HepG2 (cell line): ENCODE measurements around the gene JPH4. TPM values are rescaled to one million over a fixed set of nuclear protein-coding genes. Genes with fewer than 3 reads are reported as not detected.

Source experiments
- CBX1 ChIP-seq: IDR thresholded peaks from one replicate; pipeline ENCODE4 v1.6.1; 2016; ENCODE audit warnings: antibody characterized with exemption, low read depth
- CC2D1A ChIP-seq: sonication (generic); formaldehyde crosslinking; IDR thresholded peaks from 2 replicates; pipeline ENCODE4 v1.8.1; 2023; ENCODE audit warnings: mild to moderate bottlenecking, missing genetic modification reagents
- CSRNP1 ChIP-seq: sonication (generic); formaldehyde crosslinking; IDR thresholded peaks from 2 replicates; pipeline ENCODE4 v1.8.1; 2023; ENCODE audit warnings: mild to moderate bottlenecking, missing genetic modification reagents
- FLYWCH1 ChIP-seq: sonication (generic); formaldehyde crosslinking; IDR thresholded peaks from 2 replicates; pipeline ENCODE4 v1.8.1; 2023; ENCODE audit warnings: mild to moderate bottlenecking, missing genetic modification reagents
- HDAC2 ChIP-seq: sonication (generic); formaldehyde crosslinking; IDR thresholded peaks from 2 replicates; pipeline ENCODE4 v1.4.0; 2020; ENCODE audit warnings: missing genetic modification reagents
- KAT7 ChIP-seq: IDR thresholded peaks from 2 replicates; pipeline ENCODE4 v1.6.1; 2018; ENCODE audit warnings: borderline replicate concordance, missing compliant biosample characterization
- MBNL3 ChIP-seq: fragments of 250-450 bp; sonication (Bioruptor Pico); conservative IDR thresholded peaks from 2 replicates; pipeline ENCODE4 v1.8.0; 2022; ENCODE audit warnings: mild to moderate bottlenecking, inconsistent platforms
- PATZ1 ChIP-seq: sonication (generic); formaldehyde crosslinking; IDR thresholded peaks from 2 replicates; pipeline ENCODE4 v1.4.0; 2020; ENCODE audit warnings: missing genetic modification reagents
- RXRB ChIP-seq: IDR thresholded peaks from 2 replicates; pipeline ENCODE4 v1.6.1; 2016; ENCODE audit warnings: borderline replicate concordance, missing genetic modification reagents, missing compliant biosample characterization
- TAF15 ChIP-seq: fragments of 200-400 bp; formaldehyde crosslinking; IDR thresholded peaks from one replicate; pipeline ENCODE4 v1.6.1; 2018; ENCODE audit warnings: mild to moderate bottlenecking, low read depth, low read length; ENCODE audit not compliant: poor library complexity, severe bottlenecking
- TCF7 ChIP-seq: sonication (generic); IDR thresholded peaks from 2 replicates; pipeline ENCODE4 v1.6.1; 2016; ENCODE audit warnings: antibody characterized with exemption, low read depth
- ZBTB10 ChIP-seq: sonication (generic); formaldehyde crosslinking; IDR thresholded peaks from 2 replicates; pipeline ENCODE4 v1.4.0; 2020; ENCODE audit warnings: missing genetic modification reagents, borderline replicate concordance
- ZMYM2 ChIP-seq: sonication (generic); formaldehyde crosslinking; IDR thresholded peaks from 2 replicates; pipeline ENCODE4 v1.8.0; 2022; ENCODE audit warnings: mild to moderate bottlenecking, missing genetic modification reagents
- ZNF263 ChIP-seq: sonication (generic); formaldehyde crosslinking; IDR thresholded peaks from 2 replicates; pipeline ENCODE4 v1.4.0; 2020; ENCODE audit warnings: missing genetic modification reagents
- ZNF367 ChIP-seq: sonication (generic); formaldehyde crosslinking; IDR thresholded peaks from 2 replicates; pipeline ENCODE4 v1.4.0; 2020; ENCODE audit warnings: missing genetic modification reagents, borderline replicate concordance
- ZNF850 ChIP-seq: sonication (generic); formaldehyde crosslinking; conservative IDR thresholded peaks from 2 replicates; pipeline ENCODE4 v1.9.0; 2021; ENCODE audit warnings: mild to moderate bottlenecking, missing genetic modification reagents
- ZNF883 ChIP-seq: sonication (generic); formaldehyde crosslinking; IDR thresholded peaks from 2 replicates; pipeline ENCODE4 v1.5.1; 2020; ENCODE audit warnings: mild to moderate bottlenecking, missing genetic modification reagents; ENCODE audit errors: not compliant biosample characterization
- ZSCAN25 ChIP-seq: sonication (generic); formaldehyde crosslinking; IDR thresholded peaks from 2 replicates; pipeline ENCODE4 v1.8.0; 2022; ENCODE audit warnings: mild to moderate bottlenecking, missing genetic modification reagents
- polyA plus RNA-seq, 8 experiments: library from polyadenylated mRNA; depleted of rRNA in 3 of 8; stranded (reverse) in 7 of 8; unstranded in 1 of 8; fragments of >200 nt; fragmentation: Illumina TruSeq in 4 of 8; extraction: Trizol in 4 of 8; gene quantifications; 2 replicates each; pipeline versions ENCODE4 v1.2.1 to v1.2.3, GENCODE V29; 2011 to 2016; ENCODE audit warnings: low read depth in 4 of 8, missing spikeins in 1 of 8, mixed read lengths in 1 of 8; ENCODE audit not compliant: insufficient read depth in 1 of 8
- total RNA-seq, 5 experiments: library from RNA; depleted of rRNA; stranded (reverse); fragments of >200 nt; fragmentation: Illumina TruSeq; extraction: Trizol; gene quantifications; 2 replicates each; pipeline ENCODE4 v1.2.3, GENCODE V29; 2016; ENCODE audit warnings: low read depth in 1 of 5
- TF ChIP-seq, protein P1 (sequence below): sonication (generic); formaldehyde crosslinking; IDR thresholded peaks from 2 replicates; pipeline ENCODE4 v1.4.0; 2020; ENCODE audit warnings: missing genetic modification reagents
- TF ChIP-seq, protein P2 (sequence below): sonication (generic); formaldehyde crosslinking; IDR thresholded peaks from 2 replicates; pipeline ENCODE4 v1.8.1; 2022; ENCODE audit warnings: mild to moderate bottlenecking, missing genetic modification reagents

JPH4 gene
- total and polyA plus RNA-seq, 2 of the 13 experiments (the other 11 are each of a cell fraction or from before 2014, with no cell fraction given): 0.08 to 0.22 TPM

DNA sequence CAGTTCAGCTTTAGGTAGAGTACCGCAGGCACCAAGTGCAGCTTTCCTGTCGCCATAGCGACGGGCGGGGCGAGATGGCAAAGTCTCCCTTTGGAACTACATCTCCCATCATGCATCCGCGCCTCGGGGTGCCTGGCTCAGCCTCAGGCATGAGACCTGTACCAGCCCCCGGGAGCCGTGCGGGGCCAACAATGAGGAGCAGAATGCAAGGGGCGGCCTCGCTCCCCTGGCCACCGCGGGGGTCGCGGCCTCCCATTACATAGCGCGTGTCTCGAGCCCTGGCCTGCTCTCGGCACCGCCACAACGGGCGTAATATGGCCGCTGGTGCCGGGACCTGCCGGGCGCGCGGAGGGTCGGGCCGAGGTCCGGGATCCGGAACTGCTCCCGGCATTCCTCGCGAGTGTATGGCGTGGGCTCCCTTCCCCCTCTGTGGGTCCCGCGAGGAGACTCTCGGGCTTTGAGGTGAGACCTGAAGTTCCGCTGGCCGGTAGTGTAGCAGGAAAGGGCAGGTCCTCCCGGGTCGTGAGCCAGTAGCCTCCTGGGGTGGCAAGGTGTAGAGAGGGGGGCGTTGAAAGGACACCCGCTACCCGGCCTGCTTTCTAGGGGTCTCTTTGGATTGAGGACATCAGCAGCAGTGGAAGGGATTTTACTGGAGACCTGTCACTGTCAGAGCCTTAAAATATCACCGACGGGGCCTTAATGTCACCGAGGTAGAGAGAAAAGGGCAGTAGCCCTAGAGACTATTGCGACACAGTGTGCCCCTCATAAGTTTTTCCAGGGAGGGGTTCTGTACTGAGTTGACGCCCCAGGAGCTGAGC is 22.5 kb downstream of the JPH4 start, which contains the start of gene THTPA (continued):
- TF ChIP-seq, protein P1, sequence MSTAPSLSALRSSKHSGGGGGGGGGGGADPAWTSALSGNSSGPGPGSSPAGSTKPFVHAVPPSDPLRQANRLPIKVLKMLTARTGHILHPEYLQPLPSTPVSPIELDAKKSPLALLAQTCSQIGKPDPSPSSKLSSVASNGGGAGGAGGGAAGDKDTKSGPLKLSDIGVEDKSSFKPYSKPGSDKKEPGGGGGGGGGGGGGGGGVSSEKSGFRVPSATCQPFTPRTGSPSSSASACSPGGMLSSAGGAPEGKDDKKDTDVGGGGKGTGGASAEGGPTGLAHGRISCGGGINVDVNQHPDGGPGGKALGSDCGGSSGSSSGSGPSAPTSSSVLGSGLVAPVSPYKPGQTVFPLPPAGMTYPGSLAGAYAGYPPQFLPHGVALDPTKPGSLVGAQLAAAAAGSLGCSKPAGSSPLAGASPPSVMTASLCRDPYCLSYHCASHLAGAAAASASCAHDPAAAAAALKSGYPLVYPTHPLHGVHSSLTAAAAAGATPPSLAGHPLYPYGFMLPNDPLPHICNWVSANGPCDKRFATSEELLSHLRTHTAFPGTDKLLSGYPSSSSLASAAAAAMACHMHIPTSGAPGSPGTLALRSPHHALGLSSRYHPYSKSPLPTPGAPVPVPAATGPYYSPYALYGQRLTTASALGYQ (CRISPR knock-in tag): peak; percentile 93
- TF ChIP-seq TAF15 (peak; percentile 99), ZMYM2 (no peak; the same call in 1 of the 2 replicates), CC2D1A (CRISPR knock-in tag) (0 out of 2 replicates have a peak, but pooled peaks have one; percentile 91), FLYWCH1 (CRISPR knock-in tag) (no peak), RXRB (peak; percentile 86), ZBTB10 (CRISPR knock-in tag) (peak; percentile 88), MBNL3 (no peak), ZNF850 (CRISPR knock-in tag) (peak; percentile 98), KAT7 (CRISPR knock-in tag) (peak; percentile 98), PATZ1 (CRISPR knock-in tag) (peak; percentile 79), CBX1 (peak; percentile 35), ZNF263 (CRISPR knock-in tag) (peak; percentile 90), CSRNP1 (CRISPR knock-in tag) (peak; percentile 99), HDAC2 (CRISPR knock-in tag) (peak; percentile 96), TCF7 (peak; percentile 10; the same call in 1 of the 2 replicates), ZSCAN25 (CRISPR knock-in tag) (peak; percentile 84; the same call in 1 of the 2 replicates), ZNF367 (CRISPR knock-in tag) (peak; percentile 90), ZNF883 (CRISPR knock-in tag) (peak; percentile 100)
- TF ChIP-seq, protein P2, sequence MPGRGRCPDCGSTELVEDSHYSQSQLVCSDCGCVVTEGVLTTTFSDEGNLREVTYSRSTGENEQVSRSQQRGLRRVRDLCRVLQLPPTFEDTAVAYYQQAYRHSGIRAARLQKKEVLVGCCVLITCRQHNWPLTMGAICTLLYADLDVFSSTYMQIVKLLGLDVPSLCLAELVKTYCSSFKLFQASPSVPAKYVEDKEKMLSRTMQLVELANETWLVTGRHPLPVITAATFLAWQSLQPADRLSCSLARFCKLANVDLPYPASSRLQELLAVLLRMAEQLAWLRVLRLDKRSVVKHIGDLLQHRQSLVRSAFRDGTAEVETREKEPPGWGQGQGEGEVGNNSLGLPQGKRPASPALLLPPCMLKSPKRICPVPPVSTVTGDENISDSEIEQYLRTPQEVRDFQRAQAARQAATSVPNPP (CRISPR knock-in tag): peak; percentile 68; the same call in 1 of the 2 replicates
